ENCODE measurements around the gene LY6G6D. TPM values are rescaled to one million over a fixed set of nuclear protein-coding genes. Genes with fewer than 3 reads are reported as not detected.
A peak's percentile ranks its signal among the peaks of the same experiment; 100 is the strongest.

LY6G6D gene
- total and polyA plus RNA-seq, 2 of the 13 experiments (the other 11 are each of a cell fraction or from before 2014, with no cell fraction given): not detected

GRCh38 chr6:31737991-31738979 is 23.1 kb downstream of the LY6G6D start (continued):
- no peak for TF ChIP-seq ZBTB40 (IDR thresholded peaks at IDR 0.05)
- TF ChIP-seq ZBTB40 (CRISPR knock-in tag; IDR thresholded peaks at IDR 0.05): peak; percentile 61; the same call in 1 of the 2 replicates
- peak; percentile 78; the same call in 1 of the 2 replicates for TF ChIP-seq ZBTB34 (CRISPR knock-in tag; IDR thresholded peaks at IDR 0.05)
- peak; percentile 27; the same call in 1 of the 2 replicates for TF ChIP-seq HMG20A (CRISPR knock-in tag; IDR thresholded peaks at IDR 0.05; ENCODE audit: borderline replicate concordance)
- TF ChIP-seq NCOA1 (CRISPR knock-in tag; IDR thresholded peaks at IDR 0.05): peak; percentile 35; the same call in 1 of the 2 replicates
- TF ChIP-seq FOSL2 (CRISPR knock-in tag; IDR thresholded peaks at IDR 0.05): peak; percentile 74
- TF ChIP-seq SRSF9 (IDR thresholded peaks at IDR 0.05; ENCODE audit: borderline replicate concordance, insufficient read depth, low read depth, low read length, poor library complexity, severe bottlenecking): no peak
- TF ChIP-seq SIN3A (IDR thresholded peaks at IDR 0.05; ENCODE audit: borderline replicate concordance, low read depth, low read length): peak; percentile 70
- TF ChIP-seq DRAP1 (CRISPR knock-in tag; IDR thresholded peaks at IDR 0.05): peak; percentile 86
- peak; percentile 60; the same call in 1 of the 2 replicates for TF ChIP-seq THAP11 (CRISPR knock-in tag; IDR thresholded peaks at IDR 0.05)
- TF ChIP-seq SUZ12 (IDR thresholded peaks at IDR 0.05; ENCODE audit: low read depth, low read length): no peak
- peak; percentile 28; the same call in 1 of the 2 replicates for TF ChIP-seq ZNF264 (CRISPR knock-in tag; IDR thresholded peaks at IDR 0.05)
- TF ChIP-seq ZFX (CRISPR knock-in tag; IDR thresholded peaks at IDR 0.05; ENCODE audit: low read depth): no peak; the same call in 1 of the 2 replicates
- no peak for TF ChIP-seq ZNF775 (CRISPR knock-in tag; IDR thresholded peaks at IDR 0.05; ENCODE audit: borderline replicate concordance)
- peak; percentile 47; the same call in 1 of the 2 replicates for TF ChIP-seq ZFP36L1 (CRISPR knock-in tag; IDR thresholded peaks at IDR 0.05)
- peak; percentile 51 for TF ChIP-seq NFYB (CRISPR knock-in tag; IDR thresholded peaks at IDR 0.05)
- peak; percentile 85 for TF ChIP-seq ELF3 (CRISPR knock-in tag; IDR thresholded peaks at IDR 0.05)
- peak; percentile 94 for TF ChIP-seq TBX3 (IDR thresholded peaks at IDR 0.05; ENCODE audit: borderline replicate concordance)

Data from HepG2 (cell line).